HEK293 (cell line): ENCODE data around the gene CRABP2.
A peak's percentile ranks its signal among the peaks of the same experiment; 100 is the strongest.

Experiments used
- HOXA7 ChIP-seq: sonication (generic); formaldehyde crosslinking; IDR thresholded peaks from 2 replicates; pipeline ENCODE4 v1.8.1; 2022; ENCODE audit warnings: missing genetic modification reagents, borderline replicate concordance
- SETDB1 ChIP-seq: IDR thresholded peaks from one replicate; pipeline ENCODE4 v1.6.1; 2017; ENCODE audit warnings: mild to moderate bottlenecking, low read length, moderate library complexity, mixed read lengths; ENCODE audit not compliant: insufficient read length
- ZBTB17 ChIP-seq: fragments of 450-650 bp; formaldehyde crosslinking; IDR thresholded peaks from 2 replicates; pipeline ENCODE4 v1.5.1; 2016; ENCODE audit warnings: missing biosample characterization, missing genetic modification characterization
- ZNF23 ChIP-seq: fragments of 450-650 bp; formaldehyde crosslinking; IDR thresholded peaks from 2 replicates; pipeline ENCODE4 v1.5.1; 2016; ENCODE audit warnings: missing biosample characterization, missing genetic modification characterization, borderline replicate concordance
- ZNF530 ChIP-seq: fragments of 450-650 bp; formaldehyde crosslinking; IDR thresholded peaks from 2 replicates; pipeline ENCODE4 v1.5.1; 2016; ENCODE audit warnings: low read depth, missing biosample characterization, missing genetic modification characterization
- ZNF670 ChIP-seq: fragments of 450-650 bp; formaldehyde crosslinking; IDR thresholded peaks from 2 replicates; pipeline ENCODE4 v1.5.1; 2016; ENCODE audit warnings: missing biosample characterization, missing genetic modification characterization, low read depth
- TF ChIP-seq, protein P1 (sequence below): fragments of 450-650 bp; formaldehyde crosslinking; IDR thresholded peaks from 2 replicates; pipeline ENCODE4 v1.5.1; 2016; ENCODE audit warnings: missing biosample characterization, missing genetic modification characterization
- TF ChIP-seq, protein P2 (sequence below): fragments of 450-650 bp; formaldehyde crosslinking; IDR thresholded peaks from 2 replicates; pipeline ENCODE4 v1.5.1; 2017; ENCODE audit warnings: missing biosample characterization, missing genetic modification characterization
- TF ChIP-seq, protein P3 (sequence below): sonication (generic); formaldehyde crosslinking; IDR thresholded peaks from 2 replicates; pipeline ENCODE4 v1.8.1; 2022; ENCODE audit warnings: mild to moderate bottlenecking, moderate library complexity, missing genetic modification reagents

- TF ChIP-seq ZNF670 (tag by site-specific recombination) (no peak), ZNF23 (no peak), HOXA7 (CRISPR knock-in tag) (no peak), ZBTB17 (tag by site-specific recombination) (peak; percentile 48; the same call in 1 of the 2 replicates), SETDB1 (no peak), ZNF530 (tag by site-specific recombination) (no peak)
- TF ChIP-seq, protein P1, sequence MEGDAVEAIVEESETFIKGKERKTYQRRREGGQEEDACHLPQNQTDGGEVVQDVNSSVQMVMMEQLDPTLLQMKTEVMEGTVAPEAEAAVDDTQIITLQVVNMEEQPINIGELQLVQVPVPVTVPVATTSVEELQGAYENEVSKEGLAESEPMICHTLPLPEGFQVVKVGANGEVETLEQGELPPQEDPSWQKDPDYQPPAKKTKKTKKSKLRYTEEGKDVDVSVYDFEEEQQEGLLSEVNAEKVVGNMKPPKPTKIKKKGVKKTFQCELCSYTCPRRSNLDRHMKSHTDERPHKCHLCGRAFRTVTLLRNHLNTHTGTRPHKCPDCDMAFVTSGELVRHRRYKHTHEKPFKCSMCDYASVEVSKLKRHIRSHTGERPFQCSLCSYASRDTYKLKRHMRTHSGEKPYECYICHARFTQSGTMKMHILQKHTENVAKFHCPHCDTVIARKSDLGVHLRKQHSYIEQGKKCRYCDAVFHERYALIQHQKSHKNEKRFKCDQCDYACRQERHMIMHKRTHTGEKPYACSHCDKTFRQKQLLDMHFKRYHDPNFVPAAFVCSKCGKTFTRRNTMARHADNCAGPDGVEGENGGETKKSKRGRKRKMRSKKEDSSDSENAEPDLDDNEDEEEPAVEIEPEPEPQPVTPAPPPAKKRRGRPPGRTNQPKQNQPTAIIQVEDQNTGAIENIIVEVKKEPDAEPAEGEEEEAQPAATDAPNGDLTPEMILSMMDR (tag by site-specific recombination) = no peak
- TF ChIP-seq, protein P2, sequence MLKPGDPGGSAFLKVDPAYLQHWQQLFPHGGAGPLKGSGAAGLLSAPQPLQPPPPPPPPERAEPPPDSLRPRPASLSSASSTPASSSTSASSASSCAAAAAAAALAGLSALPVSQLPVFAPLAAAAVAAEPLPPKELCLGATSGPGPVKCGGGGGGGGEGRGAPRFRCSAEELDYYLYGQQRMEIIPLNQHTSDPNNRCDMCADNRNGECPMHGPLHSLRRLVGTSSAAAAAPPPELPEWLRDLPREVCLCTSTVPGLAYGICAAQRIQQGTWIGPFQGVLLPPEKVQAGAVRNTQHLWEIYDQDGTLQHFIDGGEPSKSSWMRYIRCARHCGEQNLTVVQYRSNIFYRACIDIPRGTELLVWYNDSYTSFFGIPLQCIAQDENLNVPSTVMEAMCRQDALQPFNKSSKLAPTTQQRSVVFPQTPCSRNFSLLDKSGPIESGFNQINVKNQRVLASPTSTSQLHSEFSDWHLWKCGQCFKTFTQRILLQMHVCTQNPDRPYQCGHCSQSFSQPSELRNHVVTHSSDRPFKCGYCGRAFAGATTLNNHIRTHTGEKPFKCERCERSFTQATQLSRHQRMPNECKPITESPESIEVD = no peak; the same call in 1 of the 2 replicates
- TF ChIP-seq, protein P3, sequence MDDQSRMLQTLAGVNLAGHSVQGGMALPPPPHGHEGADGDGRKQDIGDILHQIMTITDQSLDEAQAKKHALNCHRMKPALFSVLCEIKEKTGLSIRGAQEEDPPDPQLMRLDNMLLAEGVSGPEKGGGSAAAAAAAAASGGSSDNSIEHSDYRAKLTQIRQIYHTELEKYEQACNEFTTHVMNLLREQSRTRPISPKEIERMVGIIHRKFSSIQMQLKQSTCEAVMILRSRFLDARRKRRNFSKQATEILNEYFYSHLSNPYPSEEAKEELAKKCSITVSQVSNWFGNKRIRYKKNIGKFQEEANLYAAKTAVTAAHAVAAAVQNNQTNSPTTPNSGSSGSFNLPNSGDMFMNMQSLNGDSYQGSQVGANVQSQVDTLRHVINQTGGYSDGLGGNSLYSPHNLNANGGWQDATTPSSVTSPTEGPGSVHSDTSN (CRISPR knock-in tag) = no peak
Measured at GRCh38 chr1:156703741-156704140, 1.6 kb downstream of the CRABP2 start.
